GM18520 (cell line): ENCODE data around the gene RAB21.

Experiments used
- ATAC-seq: cut with Tn5 transposase; IDR thresholded peaks from one replicate; pipeline ENCODE4 v1.9.1; 2021; ENCODE audit not compliant: unreplicated experiment

Gene RAB21, protein sequence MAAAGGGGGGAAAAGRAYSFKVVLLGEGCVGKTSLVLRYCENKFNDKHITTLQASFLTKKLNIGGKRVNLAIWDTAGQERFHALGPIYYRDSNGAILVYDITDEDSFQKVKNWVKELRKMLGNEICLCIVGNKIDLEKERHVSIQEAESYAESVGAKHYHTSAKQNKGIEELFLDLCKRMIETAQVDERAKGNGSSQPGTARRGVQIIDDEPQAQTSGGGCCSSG

DNA sequence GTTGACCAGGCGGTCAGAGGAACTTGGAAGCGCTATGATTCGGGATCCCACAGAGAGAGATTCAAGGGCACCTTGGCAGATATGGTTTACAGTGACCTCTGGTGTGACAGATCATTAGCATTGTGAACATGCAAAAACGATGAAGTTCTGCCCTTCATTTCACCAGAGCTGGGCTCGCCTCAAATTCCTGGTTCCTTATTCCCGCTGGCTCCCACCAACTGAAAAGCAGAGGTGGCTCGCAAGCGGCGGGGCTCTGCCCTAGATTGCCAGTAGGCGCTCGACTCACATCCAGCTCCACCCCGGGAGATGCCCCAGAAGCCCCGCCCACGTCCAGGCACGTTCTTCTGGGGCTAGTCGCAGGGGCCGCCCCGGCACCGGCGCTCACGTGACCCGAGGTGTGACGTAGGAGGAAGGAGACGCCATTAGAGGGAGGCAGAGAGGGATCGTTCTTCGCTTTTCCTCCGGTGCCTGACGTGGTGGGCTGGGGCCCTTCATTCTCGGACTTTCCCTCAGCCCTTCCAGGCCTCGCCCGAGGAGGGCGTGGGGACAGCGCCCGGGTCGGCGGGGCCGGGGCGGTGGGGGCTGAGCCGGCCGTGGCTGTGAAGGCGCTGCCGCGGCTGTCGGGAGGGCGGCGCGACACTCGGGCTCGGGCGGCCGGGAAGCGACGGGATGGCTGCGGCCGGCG, at the start of gene RAB21:
Gene RAB21 (plus strand): TSS at position 403 of the 685 bp plus-strand sequence. CDS start 267 bp downstream, at position 670.
- ATAC-seq: peak; percentile 95

GRCh38 chr12:71704920-71705319, 49.7 kb upstream of the RAB21 start:
- ATAC-seq: no peak

DNA sequence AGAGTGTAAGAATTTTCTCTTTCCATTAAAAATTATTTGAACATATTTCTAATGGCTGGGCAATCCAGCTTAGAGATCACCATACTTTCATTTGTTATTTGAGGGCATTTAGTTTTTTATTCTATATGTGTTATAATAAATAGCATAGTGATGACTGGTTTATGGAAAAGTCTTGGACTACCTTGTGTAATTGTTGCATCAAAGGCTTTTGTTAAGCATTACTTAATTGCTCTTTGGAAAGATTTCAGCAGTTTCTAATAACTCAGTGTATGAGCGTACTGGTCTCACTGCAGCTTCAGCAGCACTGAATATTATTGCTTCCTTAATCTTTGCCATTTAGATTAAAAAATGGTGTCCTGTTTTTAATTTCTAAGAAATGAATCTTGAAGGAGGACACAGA, 46.0 kb upstream of the RAB21 start:
- no peak for ATAC-seq

DNA sequence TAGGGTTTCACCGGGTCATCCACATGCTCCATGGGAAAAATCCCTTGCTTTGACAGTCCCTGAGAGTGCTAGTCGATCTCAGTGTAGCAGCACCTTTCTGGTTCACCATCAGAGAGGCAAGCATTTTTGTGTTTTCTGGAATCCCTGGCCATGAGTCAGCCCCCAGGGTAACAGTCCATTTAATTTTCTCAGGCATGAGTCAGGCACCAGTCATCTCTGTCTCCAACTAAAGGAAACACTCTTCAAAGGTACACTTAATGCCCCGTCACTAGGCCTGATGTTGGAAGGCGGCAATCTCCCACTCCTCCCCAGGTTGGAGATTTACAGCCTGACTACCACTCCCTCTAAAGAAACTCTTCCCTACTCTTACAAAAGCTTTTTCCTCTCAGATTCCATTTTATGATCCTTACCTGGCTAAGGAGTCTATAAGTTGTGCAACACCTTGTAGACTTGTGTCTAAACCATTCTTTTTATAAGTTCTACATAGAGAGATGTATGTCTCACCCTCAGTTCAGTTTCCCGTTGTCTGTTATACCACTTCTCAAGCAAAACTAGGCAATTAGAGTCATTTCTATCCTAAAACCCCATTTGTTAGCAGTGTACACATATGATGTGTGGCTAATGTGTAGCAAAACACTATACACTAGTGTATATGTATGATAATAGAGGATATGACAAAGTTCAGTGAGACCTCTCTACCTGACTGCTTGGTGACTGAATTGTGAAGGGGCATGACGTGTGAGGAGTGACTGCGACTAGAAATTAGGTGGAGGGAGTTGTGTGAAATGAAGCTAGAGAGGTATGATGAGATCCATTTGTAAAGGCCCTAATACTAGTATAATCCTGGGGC, 44.2 kb upstream of the RAB21 start:
- no peak for ATAC-seq

- no peak for ATAC-seq
Observed at GRCh38 chr12:71718611-71719010, 36.1 kb upstream of the RAB21 start.

GRCh38 chr12:71719647-71720370, 34.9 kb upstream of the RAB21 start:
- ATAC-seq: no peak

GRCh38 chr12:71721783-71722505, 32.7 kb upstream of the RAB21 start:
- no peak for ATAC-seq

- ATAC-seq: no peak
Observed at GRCh38 chr12:71725011-71725410, 29.7 kb upstream of the RAB21 start.

DNA sequence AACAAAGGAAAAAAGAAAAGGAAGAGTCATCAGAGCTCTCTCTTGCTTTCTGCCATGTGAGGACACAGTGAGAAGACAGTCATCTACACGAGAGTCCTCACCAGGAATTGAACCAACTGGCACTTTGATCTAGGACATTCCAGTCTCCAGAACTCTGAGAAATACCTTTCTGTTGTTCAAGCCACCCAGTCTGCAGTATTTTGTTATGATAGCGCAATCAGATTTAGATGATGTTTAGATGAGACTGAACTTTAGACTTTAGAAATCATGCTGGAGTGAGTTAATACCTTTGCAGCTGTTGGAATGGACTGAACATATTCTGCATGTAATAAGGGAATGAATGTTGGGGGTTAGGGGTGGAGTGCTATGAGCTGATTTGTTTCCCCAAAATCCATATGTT, 28.1 kb upstream of the RAB21 start:
- ATAC-seq: no peak

DNA sequence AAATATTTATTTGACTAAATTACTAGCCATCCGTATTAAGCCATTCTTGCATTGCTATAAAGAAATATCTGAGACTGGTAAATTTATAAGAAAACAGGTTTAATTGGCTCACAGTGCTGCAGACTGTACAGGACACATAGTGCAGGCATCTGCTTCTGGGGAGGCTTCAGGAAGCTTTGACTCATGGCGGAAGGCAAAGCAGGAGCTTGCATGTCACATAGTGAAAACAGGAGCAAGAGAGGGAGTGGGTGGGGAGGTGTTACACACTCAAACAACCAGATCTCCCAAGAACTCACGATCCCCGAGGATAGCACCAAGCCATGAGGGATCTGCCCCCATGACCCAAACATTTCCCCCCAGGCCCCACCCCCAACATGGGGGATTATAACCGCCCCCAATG, 26.7 kb upstream of the RAB21 start:
- no peak for ATAC-seq

- ATAC-seq: no peak
Observed at GRCh38 chr12:71730936-71731335, 23.7 kb upstream of the RAB21 start.

DNA sequence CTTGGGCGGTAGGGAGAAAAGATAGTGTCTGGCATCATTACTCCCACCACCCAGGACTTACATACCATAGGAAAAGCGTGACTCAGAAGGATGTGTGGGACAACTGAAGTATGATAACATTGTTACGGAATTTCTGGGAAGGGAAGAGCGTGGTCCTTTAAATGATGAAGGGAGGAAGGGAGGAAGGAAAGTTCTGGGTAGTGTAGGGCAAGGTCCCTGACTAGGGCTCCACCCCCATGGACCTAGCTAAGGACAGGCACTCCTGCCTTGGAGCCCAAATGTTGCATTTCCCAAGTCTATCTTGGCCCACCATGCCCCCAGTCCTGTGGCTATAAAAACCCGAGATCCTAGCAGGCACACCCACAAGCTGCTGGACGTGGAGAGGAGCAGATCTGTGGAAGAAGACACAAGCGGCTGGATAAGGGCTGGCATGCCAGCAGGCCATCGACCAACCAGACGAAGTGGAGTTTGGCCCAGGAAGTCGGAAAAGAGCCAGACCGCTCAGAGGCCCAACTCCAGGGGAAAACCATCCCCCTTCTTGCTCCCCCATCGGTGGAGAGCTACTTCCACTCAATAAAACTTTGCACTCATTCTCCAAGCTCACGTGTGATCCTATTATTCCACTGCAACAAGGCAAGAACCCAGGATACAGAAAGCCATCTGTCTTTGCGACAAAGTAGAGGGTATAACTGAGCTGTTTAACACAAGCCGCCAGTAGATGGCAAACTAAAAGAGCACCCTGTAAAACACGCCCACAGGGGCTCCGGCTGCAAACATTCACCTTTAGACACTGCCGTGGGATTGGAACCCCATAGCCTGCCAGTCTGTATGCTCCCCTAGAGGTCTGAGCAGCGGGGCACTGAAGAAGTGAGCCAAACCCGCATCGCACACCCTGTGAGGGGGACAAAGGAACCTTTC, 23.0 kb upstream of the RAB21 start:
- no peak for ATAC-seq

DNA sequence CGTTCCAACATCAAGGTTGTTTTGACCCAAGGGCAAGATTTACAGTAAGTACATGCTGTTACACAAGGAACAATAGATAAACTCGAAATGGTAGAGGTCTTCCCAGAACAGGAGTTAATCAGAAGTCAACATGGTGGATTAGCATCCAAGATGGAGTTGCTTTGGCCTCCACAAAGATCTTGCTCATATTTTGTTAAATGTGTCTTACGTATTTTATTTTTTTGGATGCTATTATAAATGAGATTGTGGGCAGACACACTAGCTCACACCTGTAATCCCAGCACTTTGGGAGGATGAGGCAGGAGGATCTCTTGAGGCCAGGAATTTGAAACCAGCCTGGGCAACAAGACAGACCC, 22.3 kb upstream of the RAB21 start:
- no peak for ATAC-seq

GRCh38 chr12:71737197-71737596, 17.5 kb upstream of the RAB21 start:
- ATAC-seq: no peak

DNA sequence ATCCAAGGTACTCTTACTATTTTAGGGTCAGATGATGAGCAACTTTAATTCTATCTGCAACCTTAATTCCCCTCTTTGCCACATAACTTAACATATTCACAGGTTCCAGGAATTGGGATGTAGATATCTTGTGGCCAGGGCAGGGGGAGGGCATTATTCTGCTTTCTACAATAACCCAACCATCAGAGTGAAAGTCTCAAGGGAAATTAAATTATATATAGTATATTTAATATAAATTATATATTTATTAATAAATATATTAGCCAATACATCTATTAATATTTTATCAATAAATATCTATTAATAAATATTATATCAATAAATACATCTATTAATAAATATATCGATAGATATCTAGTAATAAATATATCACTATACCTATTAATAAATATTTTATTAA, 11.7 kb upstream of the RAB21 start:
- ATAC-seq: no peak

DNA sequence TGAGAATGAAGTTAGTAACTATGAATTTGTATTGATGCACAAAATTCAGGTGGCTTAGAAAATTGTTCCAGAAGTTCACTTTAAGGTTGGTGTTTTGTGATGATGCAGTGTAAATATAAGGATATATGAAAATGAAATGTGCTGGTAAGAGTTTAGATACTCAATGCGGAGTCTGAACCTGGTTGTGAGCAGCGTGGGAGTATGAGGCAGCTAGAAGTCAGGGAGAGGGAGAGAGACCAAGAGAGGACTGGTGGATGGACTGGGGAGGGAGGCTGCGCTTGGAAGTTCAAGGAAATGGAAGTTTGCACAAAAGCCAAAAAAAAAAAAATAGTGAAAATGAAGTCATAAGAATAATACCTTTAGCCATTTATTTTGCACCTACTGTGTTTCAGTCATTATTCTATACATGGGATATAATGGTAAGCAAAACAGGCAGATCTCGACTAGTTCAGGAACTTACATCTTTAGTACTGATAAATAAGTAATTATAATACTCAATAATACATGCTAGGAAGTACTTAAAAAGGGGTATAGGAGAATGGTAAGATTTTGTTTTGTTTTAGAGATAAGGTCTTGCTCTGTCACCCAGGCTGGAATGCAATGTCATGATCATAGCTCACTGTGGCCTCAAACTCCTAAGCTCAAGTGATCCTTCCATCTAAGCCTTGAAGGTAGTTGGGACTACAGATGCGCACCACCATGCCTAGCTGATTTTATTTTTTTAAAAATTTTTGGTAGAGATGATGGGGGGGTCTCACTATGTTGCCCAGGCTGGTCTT, 10.0 kb upstream of the RAB21 start:
- ATAC-seq: no peak

DNA sequence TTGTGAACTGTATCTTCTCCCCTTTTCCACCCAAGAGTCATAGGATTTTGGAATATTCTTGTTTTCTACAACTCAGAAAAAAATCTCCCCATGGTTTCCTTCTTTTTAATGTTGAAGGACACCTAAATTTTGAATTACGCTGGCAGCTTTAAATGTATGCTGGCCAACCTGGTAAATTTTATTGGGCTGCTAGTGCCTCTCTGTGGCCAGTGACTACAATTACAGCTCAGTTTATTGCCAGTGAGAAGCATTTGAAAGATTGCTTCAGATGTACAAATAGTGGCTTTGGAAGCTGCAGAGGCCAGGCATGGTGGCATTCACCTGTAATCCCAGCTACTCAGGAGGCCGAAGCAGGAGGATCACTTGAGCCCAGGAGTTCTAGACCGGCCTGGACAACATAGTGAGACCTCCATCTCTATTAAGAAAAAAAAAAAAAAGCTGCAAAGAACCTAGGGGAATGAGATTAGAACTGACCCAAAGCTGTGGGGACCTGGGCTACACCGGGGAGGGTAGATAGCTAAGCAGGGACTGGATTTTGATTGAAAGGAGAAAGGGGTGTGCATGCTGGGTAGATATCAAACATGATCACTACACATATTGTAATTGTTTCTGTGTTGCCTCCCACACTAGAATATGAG, 7.6 kb upstream of the RAB21 start:
- ATAC-seq: peak; percentile 74

- ATAC-seq: no peak
Observed at GRCh38 chr12:71748081-71748850, 6.4 kb upstream of the RAB21 start.
